ENCODE results near the gene LGR4.

The LGR4 gene

GRCh38 chr11:27482793-27483192, 10.2 kb upstream of the LGR4 start:
- no peak for DNase-seq (ENCODE audit: low read depth)

DNA sequence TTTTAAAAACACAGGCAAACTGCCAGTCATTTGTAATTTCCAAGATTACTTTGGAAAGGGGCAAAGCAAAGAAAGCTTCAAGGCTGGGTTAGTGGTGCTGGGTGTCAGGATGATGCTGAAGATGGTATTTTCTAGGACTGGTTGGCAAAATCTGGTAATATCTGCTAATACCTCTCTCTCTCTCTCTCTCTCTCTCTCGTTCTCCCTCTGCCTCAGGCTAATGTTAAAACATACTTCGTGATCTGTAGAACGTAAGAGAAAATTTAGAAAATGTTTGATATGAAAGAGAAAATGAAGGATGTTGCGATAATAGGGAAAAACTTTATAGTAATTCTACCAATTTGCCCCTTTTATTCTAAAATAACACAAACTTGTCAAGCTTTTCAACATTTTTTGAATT, 9.4 kb upstream of the LGR4 start:
- no peak for DNase-seq (ENCODE audit: low read depth)

DNA sequence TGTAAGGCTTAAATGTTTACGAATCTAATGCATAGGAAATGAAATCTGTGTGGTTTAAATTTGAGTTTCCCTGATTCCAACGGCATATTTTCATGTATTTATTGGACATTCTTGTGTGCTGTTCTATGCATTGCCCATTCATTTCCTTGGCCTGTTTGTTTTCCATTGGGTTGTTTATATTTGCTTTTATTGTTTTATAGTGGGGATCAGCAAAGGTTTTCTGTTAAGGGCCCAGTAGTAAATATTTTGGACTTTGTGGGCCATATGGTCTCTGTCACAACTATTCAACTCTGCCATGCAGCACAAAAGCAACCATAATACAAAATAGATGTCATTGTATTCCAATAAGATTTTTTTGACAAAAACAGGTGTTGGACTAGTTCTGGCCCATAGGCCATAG, 5.2 kb upstream of the LGR4 start:
- no peak for DNase-seq (ENCODE audit: low read depth)

- no peak for DNase-seq (ENCODE audit: low read depth)
Observed at GRCh38 chr11:27477243-27477642, 4.7 kb upstream of the LGR4 start.

DNA sequence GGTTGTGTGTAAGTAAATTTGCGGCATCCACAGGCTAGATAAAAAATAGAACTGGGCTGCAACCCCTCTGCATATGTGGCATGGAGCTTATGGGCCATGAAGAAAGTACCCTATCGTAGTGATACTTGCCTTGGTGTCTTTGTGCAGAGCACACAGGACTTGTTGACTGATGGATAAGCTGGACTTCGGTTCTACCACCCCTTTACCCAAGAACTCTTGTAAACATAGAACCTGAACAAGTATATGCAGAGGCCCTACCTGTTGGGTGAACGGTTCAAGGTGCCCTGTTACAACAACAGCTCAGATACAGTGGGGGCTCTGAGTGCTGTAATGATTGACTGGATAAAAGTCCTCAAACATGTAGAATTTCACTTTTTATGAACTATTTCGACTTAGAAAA, 3.0 kb upstream of the LGR4 start:
- DNase-seq (ENCODE audit: low read depth), result no peak

DNA sequence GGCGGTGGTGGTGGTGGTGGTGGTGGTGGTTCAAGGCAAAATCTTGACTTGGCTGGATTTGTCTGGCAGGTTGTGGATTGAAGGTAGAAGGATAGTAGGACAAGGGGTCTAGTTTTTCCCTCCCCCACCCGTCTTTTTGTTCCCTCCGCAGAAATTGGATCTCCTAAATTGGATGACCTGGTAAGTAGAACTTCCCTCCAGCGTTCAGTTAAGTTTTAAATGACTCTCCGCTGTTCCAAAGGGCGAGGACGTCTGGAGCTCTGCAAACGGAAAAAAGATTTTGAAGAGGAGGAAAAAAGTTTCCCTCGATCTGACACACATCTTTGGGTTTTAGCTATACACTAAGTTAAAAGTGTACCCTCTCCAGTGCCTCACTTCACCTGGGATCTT, 422 bp upstream of the LGR4 start:
- no peak for DNase-seq (ENCODE audit: low read depth)

GRCh38 chr11:27471589-27472397, 797 bp downstream of the LGR4 start:
- DNase-seq (ENCODE audit: low read depth), result no peak

- no peak for DNase-seq (ENCODE audit: low read depth)
Observed at GRCh38 chr11:27470826-27471588, 1.6 kb downstream of the LGR4 start.

DNA sequence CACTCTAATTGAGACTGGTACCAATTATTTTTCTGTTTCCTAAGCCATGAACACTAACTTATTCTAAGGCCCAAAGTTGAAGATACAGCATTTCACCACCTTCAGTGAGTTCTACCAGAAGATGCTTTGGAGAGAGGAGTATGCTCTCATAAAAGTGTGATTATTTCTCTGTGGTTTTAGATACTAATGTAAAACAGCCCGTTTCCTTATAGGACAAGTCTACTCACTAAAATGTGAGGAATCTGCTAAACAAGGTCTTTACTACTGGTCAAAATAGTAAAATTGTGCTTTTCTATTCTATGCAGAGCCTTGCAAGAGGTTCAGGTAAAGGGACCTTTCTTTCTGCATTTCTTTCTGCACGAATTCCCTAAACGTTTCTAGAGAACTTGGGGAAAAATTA, 2.4 kb downstream of the LGR4 start:
- no peak for DNase-seq (ENCODE audit: low read depth)

DNA sequence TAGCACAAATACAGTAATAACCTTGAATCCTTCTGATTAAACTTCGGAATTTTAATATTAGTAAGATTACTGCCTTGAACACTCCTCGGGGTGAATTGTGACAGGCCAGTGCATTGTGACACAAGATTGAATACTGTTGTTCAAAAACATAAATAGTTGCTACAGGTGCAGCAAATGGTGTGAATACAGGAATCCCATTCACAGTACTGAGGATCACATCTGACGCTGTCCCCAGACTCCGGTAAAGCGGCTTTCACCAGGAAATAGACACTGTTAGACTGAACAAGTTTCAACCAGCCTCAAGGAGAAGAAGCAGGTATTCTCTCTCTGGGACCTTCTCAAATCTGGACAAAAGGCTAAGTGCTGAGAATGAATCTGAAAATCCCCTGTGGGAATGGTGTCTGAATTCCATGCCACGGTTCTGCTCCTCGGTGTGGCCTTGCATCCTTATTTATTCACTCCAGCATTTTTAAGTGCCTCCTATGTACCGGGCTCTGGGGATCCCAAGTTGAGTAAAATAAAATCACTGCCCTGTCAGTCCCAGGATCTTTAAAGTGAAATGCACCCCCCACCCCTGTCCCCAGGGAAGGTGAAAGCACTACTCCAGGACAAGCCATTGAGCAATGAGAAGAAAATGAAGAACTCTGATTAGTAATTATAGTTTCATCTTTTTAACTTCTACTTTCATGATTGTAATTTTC, 3.4 kb downstream of the LGR4 start:
- DNase-seq (ENCODE audit: low read depth), result no peak

GRCh38 chr11:27468209-27468994, 4.2 kb downstream of the LGR4 start:
- peak; percentile 84 for DNase-seq (ENCODE audit: low read depth)

- DNase-seq (ENCODE audit: low read depth), result no peak
Observed at GRCh38 chr11:27467181-27467913, 5.2 kb downstream of the LGR4 start.

DNA sequence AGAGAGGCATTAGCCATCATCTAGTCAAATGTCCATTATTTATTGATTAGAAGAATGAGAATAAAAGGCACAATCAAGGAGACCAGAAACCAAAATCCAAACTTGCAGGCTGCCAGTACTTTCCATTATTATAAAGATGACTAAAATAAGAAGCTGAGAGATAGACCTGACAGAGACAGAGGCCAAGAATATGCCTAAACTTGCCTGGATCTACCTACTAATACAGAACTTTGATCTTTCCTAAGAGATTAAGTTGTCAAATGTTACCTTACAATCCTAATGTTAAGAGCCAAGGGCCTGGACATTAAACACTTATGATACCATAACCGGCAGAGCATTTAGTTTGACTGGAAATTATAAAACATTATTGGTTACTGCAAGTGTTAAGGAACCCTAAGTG, 6.2 kb downstream of the LGR4 start:
- DNase-seq (ENCODE audit: low read depth), result no peak

DNA sequence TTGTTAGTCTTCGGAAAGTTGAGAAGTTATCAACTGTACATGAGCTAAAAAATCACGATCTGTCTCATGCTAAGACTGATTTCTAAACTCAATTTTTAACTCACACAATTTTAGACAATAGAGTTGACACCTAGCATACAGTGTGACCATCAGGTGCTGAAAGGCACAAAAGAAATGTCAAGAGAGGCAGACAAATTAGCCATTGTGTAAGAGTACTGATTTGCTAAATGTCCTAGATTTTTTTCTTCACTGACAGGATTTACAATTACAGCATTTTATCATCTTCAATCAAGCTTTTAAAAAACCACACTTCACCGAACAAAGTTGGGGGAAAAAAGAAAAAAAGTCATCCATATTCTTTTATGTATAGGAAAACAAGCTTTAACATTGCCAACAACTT, 7.0 kb downstream of the LGR4 start:
- DNase-seq (ENCODE audit: low read depth), result no peak

- DNase-seq (ENCODE audit: low read depth), result no peak
Observed at GRCh38 chr11:27464909-27465308, 7.7 kb downstream of the LGR4 start.

- DNase-seq (ENCODE audit: low read depth), result no peak
Observed at GRCh38 chr11:27464289-27464696, 8.3 kb downstream of the LGR4 start.

- DNase-seq (ENCODE audit: low read depth), result no peak
Observed at GRCh38 chr11:27462543-27462942, 10.0 kb downstream of the LGR4 start.

DNA sequence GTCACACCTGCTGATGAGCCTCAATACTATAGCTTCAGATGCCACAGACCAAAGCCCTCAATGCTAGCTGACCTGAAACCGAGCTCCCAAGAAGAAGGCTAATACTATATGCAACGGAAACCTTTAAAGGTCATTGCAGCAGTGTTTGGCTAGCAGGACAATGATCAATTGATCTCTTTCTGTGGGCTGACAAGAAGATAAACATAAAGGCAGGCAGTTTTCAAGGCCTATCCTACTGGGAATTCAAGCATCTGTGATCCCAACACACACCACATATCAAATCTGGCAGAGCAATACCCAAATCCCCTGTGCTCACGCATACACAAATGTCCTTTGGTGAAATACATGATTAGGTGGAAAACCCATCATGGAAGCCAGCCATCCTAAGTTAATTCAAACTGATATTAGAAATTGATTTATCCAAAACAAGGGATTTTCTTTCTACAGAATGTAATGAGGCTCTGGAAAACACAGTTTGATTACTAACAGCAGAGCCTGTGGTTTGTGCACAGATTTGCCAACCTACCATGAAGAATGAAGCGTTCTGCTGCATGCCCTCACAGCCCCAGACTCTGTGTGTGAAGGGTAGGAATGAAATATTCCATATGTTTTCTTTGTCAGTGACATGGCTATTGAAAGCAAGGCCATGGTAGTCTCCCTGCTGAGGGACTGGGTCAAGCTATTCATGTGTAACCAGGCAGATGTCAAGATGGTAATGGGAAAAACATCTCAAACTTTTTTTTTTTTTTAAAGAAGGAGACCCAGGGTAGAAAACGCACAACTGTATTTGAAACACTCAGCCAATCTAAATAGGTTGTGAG, 12.2 kb downstream of the LGR4 start:
- no peak for DNase-seq (ENCODE audit: low read depth)

DNA sequence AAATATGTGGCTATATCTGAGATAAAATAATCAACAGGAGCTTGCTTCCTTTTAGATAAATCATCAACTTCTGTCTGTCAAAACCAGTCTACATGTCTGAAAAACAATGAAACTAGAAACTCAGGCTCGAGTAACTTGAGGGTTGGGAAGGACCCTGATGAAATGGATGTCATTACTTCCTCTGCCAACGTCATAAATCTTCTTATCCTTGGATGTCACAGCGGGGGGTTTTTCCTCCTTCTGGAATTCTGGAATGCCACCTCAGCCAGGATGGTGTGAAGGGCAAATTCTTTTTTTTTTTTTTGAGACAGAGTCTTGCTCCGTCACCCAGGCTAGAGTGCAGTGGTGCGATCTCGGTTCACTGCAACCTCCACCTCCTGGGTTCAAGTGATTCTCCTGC, 13.4 kb downstream of the LGR4 start:
- DNase-seq (ENCODE audit: low read depth), result no peak

- no peak for DNase-seq (ENCODE audit: low read depth)
Observed at GRCh38 chr11:27458182-27458581, 14.4 kb downstream of the LGR4 start.

Measured in stromal cell of bone marrow (primary cell).